K562 (cell line): ENCODE data around the gene MILR1. TPM values are rescaled to one million over a fixed set of nuclear protein-coding genes. Genes with fewer than 3 reads are reported as not detected.
A peak's percentile ranks its signal among the peaks of the same experiment; 100 is the strongest.

Experiments used
- SMC3 ChIP-seq: conservative IDR thresholded peaks from 2 replicates; pipeline ENCODE4 v1.6.1; 2011; ENCODE audit warnings: low read depth, low read length, improper control_type of control experiment; ENCODE audit not compliant: insufficient read depth
- polyA plus RNA-seq, 8 experiments: library from polyadenylated mRNA; depleted of rRNA in 4 of 8; stranded (reverse) in 5 of 8; unstranded in 3 of 8; fragments of >200 nt; fragmentation: Nextera tagmentation in 2 of 8; fragmentation: Illumina TruSeq in 1 of 8; extraction: Ambion mirVana in 2 of 8; extraction: Trizol in 1 of 8; gene quantifications; 2 replicates each; pipeline versions ENCODE4 v1.2.1 to v1.2.3, GENCODE V29; 2011 to 2014; ENCODE audit warnings: inconsistent platforms in 1 of 8, missing spikeins in 1 of 8
- total RNA-seq, 7 experiments: library from RNA; depleted of rRNA in 6 of 7; stranded (reverse); fragments of >200 nt in 6 of 7; fragmentation: Illumina TruSeq in 2 of 7; extraction: Trizol in 2 of 7; gene quantifications; 2 replicates each; pipeline versions ENCODE4 v1.2.1 to v1.2.3, GENCODE V29; 2011 to 2021; ENCODE audit warnings: low replicate concordance in 1 of 7
- TF ChIP-seq, protein P1 (sequence below), 2 experiments: fragments of 450-650 bp; formaldehyde crosslinking in 1 of 2; IDR thresholded peaks; 2 replicates each; pipeline versions ENCODE4 v1.4.0 to v1.6.1; 2014 to 2020; ENCODE audit warnings: mild to moderate bottlenecking in 2 of 2, borderline replicate concordance in 1 of 2, low read depth in 1 of 2

Gene MILR1
- total and polyA plus RNA-seq, 9 of the 15 experiments (the other 6 are each of a cell fraction or from before 2014, with no cell fraction given) = 3.8 to 14.1 (median 7.1) TPM

DNA sequence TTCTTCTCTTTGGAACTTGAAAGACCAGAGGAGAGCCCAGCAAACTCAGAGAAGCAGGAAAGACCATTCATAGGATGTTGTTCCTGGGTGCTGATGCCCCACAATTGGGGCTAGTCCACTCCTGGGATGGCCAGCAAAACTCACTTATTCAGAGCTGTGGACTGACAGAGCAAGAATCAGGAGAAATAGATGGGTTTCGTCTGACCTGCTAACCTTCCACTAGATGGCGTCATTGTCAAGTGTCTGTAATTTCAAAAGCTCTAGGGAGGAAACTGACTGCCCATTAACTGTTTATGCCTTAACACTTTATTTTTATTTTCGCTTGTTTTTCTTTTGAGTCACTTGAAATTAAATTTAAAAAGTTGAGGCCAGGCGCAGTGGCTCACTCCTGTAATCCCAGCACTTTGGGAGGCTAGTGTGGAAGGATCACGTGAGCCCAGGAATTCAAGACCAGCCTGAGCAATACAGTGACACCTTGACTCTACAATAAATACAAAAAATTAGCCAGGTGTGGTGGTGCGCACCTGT is 28.7 kb upstream of the MILR1 start (continued):
- TF ChIP-seq, protein P1, sequence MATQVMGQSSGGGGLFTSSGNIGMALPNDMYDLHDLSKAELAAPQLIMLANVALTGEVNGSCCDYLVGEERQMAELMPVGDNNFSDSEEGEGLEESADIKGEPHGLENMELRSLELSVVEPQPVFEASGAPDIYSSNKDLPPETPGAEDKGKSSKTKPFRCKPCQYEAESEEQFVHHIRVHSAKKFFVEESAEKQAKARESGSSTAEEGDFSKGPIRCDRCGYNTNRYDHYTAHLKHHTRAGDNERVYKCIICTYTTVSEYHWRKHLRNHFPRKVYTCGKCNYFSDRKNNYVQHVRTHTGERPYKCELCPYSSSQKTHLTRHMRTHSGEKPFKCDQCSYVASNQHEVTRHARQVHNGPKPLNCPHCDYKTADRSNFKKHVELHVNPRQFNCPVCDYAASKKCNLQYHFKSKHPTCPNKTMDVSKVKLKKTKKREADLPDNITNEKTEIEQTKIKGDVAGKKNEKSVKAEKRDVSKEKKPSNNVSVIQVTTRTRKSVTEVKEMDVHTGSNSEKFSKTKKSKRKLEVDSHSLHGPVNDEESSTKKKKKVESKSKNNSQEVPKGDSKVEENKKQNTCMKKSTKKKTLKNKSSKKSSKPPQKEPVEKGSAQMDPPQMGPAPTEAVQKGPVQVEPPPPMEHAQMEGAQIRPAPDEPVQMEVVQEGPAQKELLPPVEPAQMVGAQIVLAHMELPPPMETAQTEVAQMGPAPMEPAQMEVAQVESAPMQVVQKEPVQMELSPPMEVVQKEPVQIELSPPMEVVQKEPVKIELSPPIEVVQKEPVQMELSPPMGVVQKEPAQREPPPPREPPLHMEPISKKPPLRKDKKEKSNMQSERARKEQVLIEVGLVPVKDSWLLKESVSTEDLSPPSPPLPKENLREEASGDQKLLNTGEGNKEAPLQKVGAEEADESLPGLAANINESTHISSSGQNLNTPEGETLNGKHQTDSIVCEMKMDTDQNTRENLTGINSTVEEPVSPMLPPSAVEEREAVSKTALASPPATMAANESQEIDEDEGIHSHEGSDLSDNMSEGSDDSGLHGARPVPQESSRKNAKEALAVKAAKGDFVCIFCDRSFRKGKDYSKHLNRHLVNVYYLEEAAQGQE (IDR thresholded peaks at IDR 0.05; ENCODE audit: borderline replicate concordance) = peak; percentile 90
- TF ChIP-seq, protein P1 (CRISPR knock-in tag; IDR thresholded peaks at IDR 0.05; ENCODE audit: low read depth) = no peak
- peak; percentile 79 for TF ChIP-seq SMC3
